ENCODE data around the gene CELF5.
"Not testable (repeated sequence)": the region's sequence is repeated elsewhere in the genome, so short reads cannot be mapped to it uniquely, and the experiment has no call there.

Gene CELF5

DNA sequence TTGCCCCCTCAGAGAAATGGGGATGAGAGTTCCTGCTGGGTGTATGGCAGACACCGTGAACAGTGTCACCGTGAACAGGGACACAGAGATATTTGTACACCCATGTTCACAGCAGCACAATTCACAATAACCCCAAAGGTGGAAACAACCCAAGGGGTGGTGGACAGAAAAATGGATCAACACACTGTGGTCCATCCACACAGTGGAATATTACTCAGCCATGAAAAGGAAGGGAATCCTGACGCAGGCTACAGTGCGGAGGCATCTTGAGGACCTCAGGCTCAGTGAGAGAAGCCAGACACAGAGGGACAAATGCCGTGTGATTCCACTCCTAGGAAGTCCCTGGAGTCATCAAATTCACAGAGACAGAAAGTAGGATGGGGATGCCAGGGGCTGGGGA lies 7.6 kb upstream of the CELF5 start:
- TF ChIP-seq, protein P1, sequence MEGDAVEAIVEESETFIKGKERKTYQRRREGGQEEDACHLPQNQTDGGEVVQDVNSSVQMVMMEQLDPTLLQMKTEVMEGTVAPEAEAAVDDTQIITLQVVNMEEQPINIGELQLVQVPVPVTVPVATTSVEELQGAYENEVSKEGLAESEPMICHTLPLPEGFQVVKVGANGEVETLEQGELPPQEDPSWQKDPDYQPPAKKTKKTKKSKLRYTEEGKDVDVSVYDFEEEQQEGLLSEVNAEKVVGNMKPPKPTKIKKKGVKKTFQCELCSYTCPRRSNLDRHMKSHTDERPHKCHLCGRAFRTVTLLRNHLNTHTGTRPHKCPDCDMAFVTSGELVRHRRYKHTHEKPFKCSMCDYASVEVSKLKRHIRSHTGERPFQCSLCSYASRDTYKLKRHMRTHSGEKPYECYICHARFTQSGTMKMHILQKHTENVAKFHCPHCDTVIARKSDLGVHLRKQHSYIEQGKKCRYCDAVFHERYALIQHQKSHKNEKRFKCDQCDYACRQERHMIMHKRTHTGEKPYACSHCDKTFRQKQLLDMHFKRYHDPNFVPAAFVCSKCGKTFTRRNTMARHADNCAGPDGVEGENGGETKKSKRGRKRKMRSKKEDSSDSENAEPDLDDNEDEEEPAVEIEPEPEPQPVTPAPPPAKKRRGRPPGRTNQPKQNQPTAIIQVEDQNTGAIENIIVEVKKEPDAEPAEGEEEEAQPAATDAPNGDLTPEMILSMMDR (conservative IDR thresholded peaks at IDR 0.05; ENCODE audit: low read depth, low read length): no peak
- no peak for DNase-seq (ENCODE audit: low read depth)
- H3K4me3 ChIP-seq (ENCODE audit: low read length): no peak overlapping the region

DNA sequence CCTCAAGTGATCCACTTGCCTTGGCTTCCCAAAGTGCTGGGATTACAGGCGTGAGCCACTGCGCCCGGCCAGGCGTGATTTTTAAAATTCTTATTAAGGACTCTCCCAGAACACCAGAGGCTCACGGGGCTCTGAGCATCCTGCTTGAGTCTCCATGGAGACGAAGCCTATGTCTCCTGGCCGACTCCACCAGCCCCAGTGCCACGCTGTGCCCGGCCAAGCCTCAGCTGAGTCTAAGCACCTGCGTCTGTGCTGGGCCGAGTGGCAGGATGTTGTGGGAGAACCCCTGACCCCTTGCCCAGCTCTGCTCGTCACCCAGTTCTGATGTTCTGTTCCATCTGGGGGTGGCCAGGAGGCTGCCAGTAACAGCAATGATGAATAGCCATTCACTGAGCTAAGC lies 3.9 kb upstream of the CELF5 start:
- TF ChIP-seq, protein P1 (conservative IDR thresholded peaks at IDR 0.05; ENCODE audit: low read depth, low read length): no peak
- DNase-seq (ENCODE audit: low read depth): no peak
- H3K4me3 ChIP-seq (ENCODE audit: low read length): no peak overlapping the region

DNA sequence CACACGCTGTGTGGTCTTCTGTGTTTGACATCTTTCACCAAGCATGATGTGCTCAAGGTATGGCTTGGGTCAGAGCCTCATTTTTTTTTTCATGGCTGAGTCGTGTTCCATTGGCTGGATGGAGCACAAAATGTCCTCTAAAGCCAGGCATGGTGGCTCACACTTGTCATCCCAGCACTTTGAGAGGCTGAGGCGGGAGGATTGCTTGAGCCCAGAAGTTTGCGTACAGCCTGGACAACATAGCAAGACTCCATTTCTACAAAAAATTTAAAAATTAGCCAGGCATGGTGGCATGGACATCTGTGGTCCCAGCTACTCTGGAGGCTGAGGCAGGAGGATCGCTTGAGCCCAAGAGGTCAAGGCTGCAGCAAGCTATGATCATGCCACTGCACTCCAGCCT lies 2.9 kb upstream of the CELF5 start:
- not testable (repeated sequence) for DNase-seq (ENCODE audit: low read depth); H3K4me3 ChIP-seq (ENCODE audit: low read length)

DNA sequence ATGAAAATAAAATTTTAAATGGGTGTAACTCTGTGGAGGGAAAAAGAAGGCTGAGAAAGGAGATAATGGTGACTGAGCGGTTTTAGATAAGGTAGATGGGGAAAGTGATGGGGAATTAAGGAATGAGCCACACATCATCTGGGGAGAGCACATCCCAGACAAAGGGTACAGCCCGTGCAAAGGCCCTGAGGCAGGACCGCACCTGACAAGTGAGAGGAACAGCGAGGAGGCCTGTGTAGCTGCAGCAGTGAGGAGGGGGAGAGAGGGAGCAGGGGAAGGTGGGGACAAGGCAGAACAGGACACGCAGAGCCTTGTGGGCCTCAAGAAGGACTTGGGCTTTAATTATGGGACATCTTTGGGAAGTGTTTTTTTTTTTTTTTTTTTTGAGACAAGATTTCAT lies 1.8 kb upstream of the CELF5 start:
- no peak overlapping the region for H3K4me3 ChIP-seq (ENCODE audit: low read length)
- TF ChIP-seq, protein P1 (conservative IDR thresholded peaks at IDR 0.05; ENCODE audit: low read depth, low read length): no peak
- DNase-seq (ENCODE audit: low read depth): no peak

DNA sequence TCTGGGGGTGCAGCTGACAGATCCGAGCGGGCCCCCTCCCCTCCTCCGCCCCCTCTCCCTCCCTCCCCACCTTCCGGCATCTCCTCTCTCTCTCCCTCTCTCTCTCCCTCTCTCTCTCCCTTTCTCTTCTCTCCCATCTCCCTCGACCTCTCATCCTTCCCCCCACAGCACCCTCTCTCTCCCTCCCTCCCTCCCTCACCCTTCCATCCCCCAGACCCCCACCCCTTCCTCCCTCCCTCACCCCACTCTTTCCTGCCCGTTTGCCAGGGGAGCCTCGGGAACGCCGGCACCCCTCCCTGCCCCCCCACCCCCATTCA lies 666 bp downstream of the CELF5 start:
- TF ChIP-seq, protein P1 (conservative IDR thresholded peaks at IDR 0.05; ENCODE audit: low read depth, low read length): no peak
- no peak overlapping the region for H3K4me3 ChIP-seq (ENCODE audit: low read length)
- DNase-seq (ENCODE audit: low read depth): no peak

DNA sequence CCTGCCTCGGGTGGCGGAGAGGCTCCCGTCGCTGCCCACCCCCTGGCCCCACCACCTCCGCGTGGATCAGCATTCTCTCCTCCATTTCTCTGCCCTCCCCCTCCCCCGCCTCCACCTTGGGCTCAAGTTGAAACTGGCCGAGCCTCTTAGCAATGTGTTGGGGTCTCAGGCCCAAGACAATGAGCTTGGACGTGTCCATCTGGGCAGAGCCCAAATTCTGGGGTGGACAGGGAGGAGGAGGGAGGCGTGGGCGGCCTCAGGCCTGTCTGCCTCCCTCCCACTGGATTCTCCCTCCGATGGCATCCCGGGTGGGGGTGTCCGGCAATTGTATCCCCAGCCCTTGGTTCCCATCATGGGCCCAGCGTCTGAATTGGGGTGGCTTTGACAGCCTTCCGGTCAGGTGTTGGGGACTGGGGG lies 1.2 kb downstream of the CELF5 start:
- H3K4me3 ChIP-seq (ENCODE audit: low read length): no peak overlapping the region
- no peak for DNase-seq (ENCODE audit: low read depth)
- TF ChIP-seq, protein P1 (conservative IDR thresholded peaks at IDR 0.05; ENCODE audit: low read depth, low read length): no peak

DNA sequence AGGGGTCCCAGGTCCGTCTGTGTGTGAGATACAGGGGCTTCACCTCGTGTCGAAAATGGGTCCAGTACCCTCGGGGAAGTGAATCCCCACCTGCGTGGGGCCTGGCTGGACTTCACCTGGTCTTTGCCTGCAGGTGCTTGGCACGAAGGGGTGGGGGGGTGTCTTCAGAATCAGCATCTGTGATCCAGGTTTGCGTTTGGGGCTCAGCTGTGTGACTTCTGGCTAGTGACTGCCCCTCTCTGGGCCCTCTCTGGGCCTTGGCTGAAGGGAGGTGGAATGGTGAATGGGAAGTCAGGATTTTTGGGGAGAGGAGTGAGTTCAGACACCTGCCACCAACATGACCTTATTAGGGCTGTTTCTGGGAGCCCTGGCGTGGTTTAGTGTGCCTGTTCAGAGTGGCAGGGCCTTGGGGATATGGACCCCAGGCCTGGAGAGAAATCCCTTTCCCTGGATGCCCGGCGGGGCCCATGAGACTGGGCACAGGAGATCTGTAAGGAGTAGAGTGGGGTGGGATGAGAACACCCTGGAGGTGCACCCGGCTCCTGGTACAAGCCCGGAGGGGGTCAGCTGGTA lies 2.7 kb downstream of the CELF5 start:
- no peak for DNase-seq (ENCODE audit: low read depth)
- TF ChIP-seq, protein P1 (conservative IDR thresholded peaks at IDR 0.05; ENCODE audit: low read depth, low read length): no peak
- no peak overlapping the region for H3K4me3 ChIP-seq (ENCODE audit: low read length)

DNA sequence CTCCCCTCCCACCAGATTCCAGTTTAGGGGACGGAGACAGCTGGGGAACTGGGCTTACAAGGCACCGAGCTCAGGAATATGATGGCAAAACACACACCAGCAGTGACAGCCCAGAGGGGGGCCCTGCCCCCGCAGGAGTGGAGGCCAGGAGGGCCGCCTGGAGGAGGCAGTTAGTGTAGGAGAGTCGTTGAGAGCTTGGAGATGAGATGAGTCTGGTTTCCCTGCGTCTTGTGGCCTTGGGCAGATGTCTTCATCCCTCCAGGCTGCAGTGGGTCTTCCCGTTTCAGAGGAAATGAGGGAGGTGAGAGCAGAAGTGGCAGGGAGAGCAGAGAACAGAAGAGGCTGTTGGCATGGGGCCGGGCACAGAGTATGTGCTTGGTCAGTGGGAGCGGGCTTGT lies 4.9 kb downstream of the CELF5 start:
- DNase-seq (ENCODE audit: low read depth): no peak
- no peak overlapping the region for H3K4me3 ChIP-seq (ENCODE audit: low read length)
- TF ChIP-seq, protein P1 (conservative IDR thresholded peaks at IDR 0.05; ENCODE audit: low read depth, low read length): no peak

All from retinal pigment epithelial cell (primary cell).